Neural progenitor cell (in vitro differentiated cells): ENCODE measurements around the gene CYP3A5.

ENCODE experiments used
- CTCF ChIP-seq: fragments of 200-600 bp; sonication (generic); IDR thresholded peaks from 2 replicates; pipeline ENCODE4 v1.5.1; 2017; ENCODE audit warnings: antibody characterized with exemption, mild to moderate bottlenecking
- EZH2 ChIP-seq: fragments of 200-600 bp; sonication (generic); IDR thresholded peaks from 2 replicates; pipeline ENCODE4 v1.6.1; 2017; ENCODE audit warnings: antibody characterized with exemption, mild to moderate bottlenecking, moderate library complexity

GRCh38 chr7:99617192-99617781 is 62.5 kb downstream of the CYP3A5 start:
- TF ChIP-seq CTCF (no peak), EZH2 (no peak)
